HG03378 (cell line): ENCODE data around the gene TBX5.

Experiments used
- ATAC-seq: cut with Tn5 transposase; IDR thresholded peaks from one replicate; pipeline ENCODE4 v1.9.1; 2021; ENCODE audit warnings: mild to moderate bottlenecking, moderate library complexity; ENCODE audit not compliant: unreplicated experiment

The TBX5 gene

GRCh38 chr12:114405519-114406271 lies at the start of gene TBX5:
Gene TBX5, minus strand, starts transcription at chr12:114406144. Its CDS starts 2,246 bp downstream, at chr12:114403898.
- no peak for ATAC-seq

- ATAC-seq: no peak
These were observed 45.7 kb upstream of the TBX5 start for GRCh38 chr12:114451657-114452056.

GRCh38 chr12:114450515-114451300 lies 44.8 kb upstream of the TBX5 start:
- ATAC-seq: no peak

GRCh38 chr12:114450019-114450418 lies 44.1 kb upstream of the TBX5 start:
- no peak for ATAC-seq

GRCh38 chr12:114448618-114448933 lies 42.6 kb upstream of the TBX5 start:
- ATAC-seq: no peak

- no peak for ATAC-seq
These were observed 42.1 kb upstream of the TBX5 start for GRCh38 chr12:114447799-114448617.

- no peak for ATAC-seq
These were observed 41.4 kb upstream of the TBX5 start for GRCh38 chr12:114447274-114447716.

- no peak for ATAC-seq
These were observed 39.7 kb upstream of the TBX5 start for GRCh38 chr12:114445401-114446323.

GRCh38 chr12:114444422-114445279 lies 38.7 kb upstream of the TBX5 start:
- ATAC-seq: no peak

- ATAC-seq: no peak
These were observed 37.9 kb upstream of the TBX5 start for GRCh38 chr12:114443607-114444421.

- ATAC-seq: no peak
These were observed 36.6 kb upstream of the TBX5 start for GRCh38 chr12:114442578-114442977.

- ATAC-seq: no peak
These were observed 35.6 kb upstream of the TBX5 start for GRCh38 chr12:114441545-114441944.

- no peak for ATAC-seq
These were observed 35.1 kb upstream of the TBX5 start for GRCh38 chr12:114441039-114441383.

GRCh38 chr12:114440270-114441038 lies 34.5 kb upstream of the TBX5 start:
- ATAC-seq: no peak

- ATAC-seq: no peak
These were observed 33.9 kb upstream of the TBX5 start for GRCh38 chr12:114439817-114440216.

- no peak for ATAC-seq
These were observed 33.3 kb upstream of the TBX5 start for GRCh38 chr12:114439261-114439683.

GRCh38 chr12:114438635-114439256 lies 32.8 kb upstream of the TBX5 start:
- ATAC-seq: no peak
